GM18868 (cell line): Measurements from ENCODE around the gene RTN4RL2.

Experiments
- ATAC-seq: cut with Tn5 transposase; IDR thresholded peaks from one replicate; pipeline ENCODE4 v1.9.1; 2021; ENCODE audit warnings: mild to moderate bottlenecking, moderate library complexity; ENCODE audit not compliant: unreplicated experiment

The RTN4RL2 gene

GRCh38 chr11:57461841-57462489, 1.6 kb downstream of the RTN4RL2 start:
- no peak for ATAC-seq

GRCh38 chr11:57462597-57462996, 2.3 kb downstream of the RTN4RL2 start:
- no peak for ATAC-seq

- no peak for ATAC-seq
Observed at GRCh38 chr11:57463671-57464538, 3.6 kb downstream of the RTN4RL2 start.

GRCh38 chr11:57464539-57465181, 4.3 kb downstream of the RTN4RL2 start:
- ATAC-seq, result no peak

- ATAC-seq, result no peak
Observed at GRCh38 chr11:57466680-57467079, 6.4 kb downstream of the RTN4RL2 start.

- no peak for ATAC-seq
Observed at GRCh38 chr11:57467508-57468157, 7.3 kb downstream of the RTN4RL2 start.

GRCh38 chr11:57468276-57468675, 7.9 kb downstream of the RTN4RL2 start:
- ATAC-seq, result no peak

GRCh38 chr11:57469268-57469667, 8.9 kb downstream of the RTN4RL2 start:
- ATAC-seq, result no peak

- no peak for ATAC-seq
Observed at GRCh38 chr11:57471496-57471895, 11.2 kb downstream of the RTN4RL2 start.

GRCh38 chr11:57473285-57473841, 13.0 kb downstream of the RTN4RL2 start:
- no peak for ATAC-seq

- ATAC-seq, result peak; percentile 39
Observed at GRCh38 chr11:57474017-57474802, 13.9 kb downstream of the RTN4RL2 start.

- no peak for ATAC-seq
Observed at GRCh38 chr11:57474803-57475115, 14.4 kb downstream of the RTN4RL2 start.

- no peak for ATAC-seq
Observed at GRCh38 chr11:57475191-57475590, 14.9 kb downstream of the RTN4RL2 start.

GRCh38 chr11:57475671-57476046, 15.3 kb downstream of the RTN4RL2 start:
- no peak for ATAC-seq

GRCh38 chr11:57476047-57476756, 15.9 kb downstream of the RTN4RL2 start:
- peak; percentile 19 for ATAC-seq

- ATAC-seq, result peak; percentile 48
Observed at GRCh38 chr11:57476757-57477506, 16.6 kb downstream of the RTN4RL2 start.

GRCh38 chr11:57477507-57478189, 17.3 kb downstream of the RTN4RL2 start:
- ATAC-seq, result no peak

GRCh38 chr11:57479021-57479663, 18.8 kb downstream of the RTN4RL2 start:
- no peak for ATAC-seq
